Measurements from ENCODE around the gene GALNT4.

GALNT4 gene

GRCh38 chr12:89494411-89495231 lies 30.0 kb downstream of the GALNT4 start:
- DNase-seq (ENCODE audit: low read depth in 1 of 2, low spot score in 1 of 2) = peak in 1 of 2 donors; percentile 2

GRCh38 chr12:89493670-89494302 lies 30.8 kb downstream of the GALNT4 start:
- no peak for DNase-seq (ENCODE audit: low read depth in 1 of 2, low spot score in 1 of 2)

GRCh38 chr12:89492883-89493282 lies 31.7 kb downstream of the GALNT4 start:
- no peak for DNase-seq (ENCODE audit: low read depth in 1 of 2, low spot score in 1 of 2)

GRCh38 chr12:89490922-89491321 lies 33.7 kb downstream of the GALNT4 start:
- no peak for DNase-seq (ENCODE audit: low read depth in 1 of 2, low spot score in 1 of 2)

GRCh38 chr12:89486264-89486663 lies 38.3 kb downstream of the GALNT4 start:
- DNase-seq (ENCODE audit: low read depth in 1 of 2, low spot score in 1 of 2) = no peak

- no peak for DNase-seq (ENCODE audit: low read depth in 1 of 2, low spot score in 1 of 2)
Observed at GRCh38 chr12:89484470-89484869, 40.1 kb downstream of the GALNT4 start.

GRCh38 chr12:89481213-89481914 lies 43.2 kb downstream of the GALNT4 start:
- no peak for DNase-seq (ENCODE audit: low read depth in 1 of 2, low spot score in 1 of 2)

GRCh38 chr12:89479982-89480381 lies 44.6 kb downstream of the GALNT4 start:
- no peak for DNase-seq (ENCODE audit: low read depth in 1 of 2, low spot score in 1 of 2)

GRCh38 chr12:89477633-89478279 lies 46.8 kb downstream of the GALNT4 start:
- no peak for DNase-seq (ENCODE audit: low read depth in 1 of 2, low spot score in 1 of 2)

GRCh38 chr12:89476904-89477595 lies 47.5 kb downstream of the GALNT4 start:
- no peak for DNase-seq (ENCODE audit: low read depth in 1 of 2, low spot score in 1 of 2)

- no peak for DNase-seq (ENCODE audit: low read depth in 1 of 2, low spot score in 1 of 2)
Observed at GRCh38 chr12:89476232-89476631, 48.4 kb downstream of the GALNT4 start.

- no peak for DNase-seq (ENCODE audit: low read depth in 1 of 2, low spot score in 1 of 2)
Observed at GRCh38 chr12:89475203-89475990, 49.2 kb downstream of the GALNT4 start.

GRCh38 chr12:89474615-89475014 lies 50.0 kb downstream of the GALNT4 start:
- DNase-seq (ENCODE audit: low read depth in 1 of 2, low spot score in 1 of 2) = no peak

All from stimulated activated CD4-positive, alpha-beta T cell treated with anti-CD3 and anti-CD28 coated beads, Interleukin-15, amount 100 ng/mL, for 1 hour (primary cell).